A673 (cell line): ENCODE results near the gene WDR46.

Experiments used
- CTCF ChIP-seq: fragments of 300-800, 200-600 bp; sonication (generic); conservative IDR thresholded peaks from 2 replicates; pipeline ENCODE4 v1.5.1; 2017; ENCODE audit warnings: low read depth, mild to moderate bottlenecking, antibody characterized with exemption, low read length, moderate library complexity, mixed read lengths
- EZH2 ChIP-seq: fragments of 200-600 bp; sonication (generic); IDR thresholded peaks from 2 replicates; pipeline ENCODE4 v1.6.1; 2017; ENCODE audit warnings: borderline replicate concordance, low read depth, mild to moderate bottlenecking, mixed read lengths, antibody characterized with exemption, low read length; ENCODE audit not compliant: poor library complexity, severe bottlenecking

- TF ChIP-seq CTCF, result no peak
- TF ChIP-seq EZH2, result no peak
These were observed 15.7 kb downstream of the WDR46 start for GRCh38 chr6:33273129-33273923.
